ENCODE data around the gene NOTCH1. TPM values are rescaled to one million over a fixed set of nuclear protein-coding genes. Genes with fewer than 3 reads are reported as not detected.

The NOTCH1 gene
- total RNA-seq, 1 donor from 2014 or later: 17.6 TPM

- intact Hi-C loops (cut with micrococcal nuclease): no loop called here
- peak overlapping the region; percentile 98 for H3K4me3 ChIP-seq
- no peaks in the 10 kb centered on the region for H3K9me3 ChIP-seq (replicated peaks)
- H3K27me3 ChIP-seq (ENCODE audit: low read depth): no peaks in the 10 kb centered on the region
- H3K4me1 ChIP-seq: peaks cover 94% of the 10 kb centered on the region
- peaks cover 12% of the 10 kb centered on the region for H3K36me3 ChIP-seq
- peak overlapping the region; percentile 98 for H3K27ac ChIP-seq (replicated peaks)
- peak; percentile 92 for DNase-seq
- no peak for TF ChIP-seq CTCF (IDR thresholded peaks at IDR 0.05; ENCODE audit: borderline replicate concordance)
These were observed 6.1 kb downstream of the NOTCH1 start for GRCh38 chr9:136539427-136540421.

- peak overlapping the region; percentile 98 for H3K4me3 ChIP-seq
These were observed 7.0 kb downstream of the NOTCH1 start for GRCh38 chr9:136538599-136539426.

GRCh38 chr9:136537896-136538598, 7.8 kb downstream of the NOTCH1 start:
- peak overlapping the region; percentile 98 for H3K27ac ChIP-seq (replicated peaks)
- peaks cover 93% of the 10 kb centered on the region for H3K4me1 ChIP-seq
- peak overlapping the region; percentile 98 for H3K4me3 ChIP-seq
- no peak for TF ChIP-seq CTCF (IDR thresholded peaks at IDR 0.05; ENCODE audit: borderline replicate concordance)
- peaks cover 12% of the 10 kb centered on the region for H3K36me3 ChIP-seq
- no peaks in the 10 kb centered on the region for H3K27me3 ChIP-seq (ENCODE audit: low read depth)
- intact Hi-C loops (cut with micrococcal nuclease): no loop called here
- no peak for DNase-seq
- no peaks in the 10 kb centered on the region for H3K9me3 ChIP-seq (replicated peaks)

More at GRCh38 chr9:136538599-136539426, 7.0 kb downstream of the NOTCH1 start:
- intact Hi-C loops (cut with micrococcal nuclease): no loop called here
- H3K36me3 ChIP-seq: peaks cover 12% of the 10 kb centered on the region
- no peak for TF ChIP-seq CTCF (IDR thresholded peaks at IDR 0.05; ENCODE audit: borderline replicate concordance)
- H3K27ac ChIP-seq (replicated peaks): peak overlapping the region; percentile 98
- H3K27me3 ChIP-seq (ENCODE audit: low read depth): no peaks in the 10 kb centered on the region
- DNase-seq: peak; percentile 57
- H3K4me1 ChIP-seq: peaks cover 93% of the 10 kb centered on the region
- no peaks in the 10 kb centered on the region for H3K9me3 ChIP-seq (replicated peaks)

GRCh38 chr9:136537411-136537810, 8.4 kb downstream of the NOTCH1 start:
- Histone ChIP-seq H3K9me3 (replicated peaks) (no peaks in the 10 kb centered on the region), H3K27ac (replicated peaks) (peak overlapping the region; percentile 98), H3K4me1 (peaks cover 93% of the 10 kb centered on the region), H3K4me3 (no peak overlapping the region), H3K36me3 (peaks cover 12% of the 10 kb centered on the region), H3K27me3 (ENCODE audit: low read depth) (no peaks in the 10 kb centered on the region)
- TF ChIP-seq CTCF (IDR thresholded peaks at IDR 0.05; ENCODE audit: borderline replicate concordance): no peak
- intact Hi-C loops (cut with micrococcal nuclease): no loop called here
- DNase-seq: no peak

- H3K27ac ChIP-seq (replicated peaks): peak overlapping the region; percentile 98
- H3K36me3 ChIP-seq: peaks cover 12% of the 10 kb centered on the region
- no peaks in the 10 kb centered on the region for H3K9me3 ChIP-seq (replicated peaks)
- no peak for DNase-seq
- H3K4me1 ChIP-seq: peaks cover 93% of the 10 kb centered on the region
- H3K27me3 ChIP-seq (ENCODE audit: low read depth): no peaks in the 10 kb centered on the region
- no peak overlapping the region for H3K4me3 ChIP-seq
- TF ChIP-seq CTCF (IDR thresholded peaks at IDR 0.05; ENCODE audit: borderline replicate concordance): no peak
- intact Hi-C loops (cut with micrococcal nuclease): no loop called here
These were observed 9.1 kb downstream of the NOTCH1 start for GRCh38 chr9:136536721-136537241.
